Uterus (tissue), 2 donors: Measurements from ENCODE around the gene DHX35.

Experiments used
- POLR2A ChIP-seq, 2 donors: fragments of 450-650 bp; IDR thresholded peaks; one replicate each; pipeline ENCODE4 v1.6.1; 2016; ENCODE audit warnings: antibody characterized with exemption in 2 of 2, mild to moderate bottlenecking in 1 of 2, moderate library complexity in 1 of 2
- TF ChIP-seq, protein P1 (sequence below), 4 experiments: fragments of 200-600 bp in 2 of 4; fragments of 450-650 bp in 2 of 4; sonication (generic) in 2 of 4; IDR thresholded peaks; one replicate each; pipeline ENCODE4 v1.5.1; 2016 to 2019; ENCODE audit warnings: antibody characterized with exemption in 4 of 4, mild to moderate bottlenecking in 2 of 4, moderate library complexity in 1 of 4

DNA sequence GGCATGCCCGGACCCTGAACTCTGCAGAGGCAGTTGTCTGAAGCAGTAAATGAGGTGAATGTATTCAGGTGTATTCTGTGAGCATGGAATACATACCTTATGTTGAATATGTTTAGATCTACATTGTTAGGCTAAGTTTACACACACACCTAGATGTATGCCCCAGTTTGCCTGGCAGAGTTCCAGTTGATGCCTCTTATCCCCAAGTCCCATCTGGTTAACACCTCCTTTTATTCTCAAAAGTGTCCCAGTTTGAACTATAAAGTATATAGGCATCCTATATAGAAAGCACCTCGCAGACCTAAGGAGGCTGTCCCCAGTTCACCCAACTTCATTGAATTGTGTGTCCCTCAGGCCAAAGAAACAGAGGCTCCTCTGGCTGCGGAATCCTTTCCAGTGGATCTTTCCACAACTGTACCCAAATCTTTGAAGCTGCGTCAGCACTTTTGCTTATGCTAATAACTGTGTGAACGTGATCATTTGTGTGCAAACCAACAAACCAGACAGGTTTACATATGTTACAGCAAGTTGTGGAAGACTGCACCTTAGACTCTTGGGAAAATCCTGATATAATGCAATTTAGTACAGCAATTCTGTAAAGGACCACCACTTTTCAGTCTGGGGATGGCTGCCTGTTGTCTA is 4.8 kb upstream of the DHX35 start:
- TF ChIP-seq, protein P1, sequence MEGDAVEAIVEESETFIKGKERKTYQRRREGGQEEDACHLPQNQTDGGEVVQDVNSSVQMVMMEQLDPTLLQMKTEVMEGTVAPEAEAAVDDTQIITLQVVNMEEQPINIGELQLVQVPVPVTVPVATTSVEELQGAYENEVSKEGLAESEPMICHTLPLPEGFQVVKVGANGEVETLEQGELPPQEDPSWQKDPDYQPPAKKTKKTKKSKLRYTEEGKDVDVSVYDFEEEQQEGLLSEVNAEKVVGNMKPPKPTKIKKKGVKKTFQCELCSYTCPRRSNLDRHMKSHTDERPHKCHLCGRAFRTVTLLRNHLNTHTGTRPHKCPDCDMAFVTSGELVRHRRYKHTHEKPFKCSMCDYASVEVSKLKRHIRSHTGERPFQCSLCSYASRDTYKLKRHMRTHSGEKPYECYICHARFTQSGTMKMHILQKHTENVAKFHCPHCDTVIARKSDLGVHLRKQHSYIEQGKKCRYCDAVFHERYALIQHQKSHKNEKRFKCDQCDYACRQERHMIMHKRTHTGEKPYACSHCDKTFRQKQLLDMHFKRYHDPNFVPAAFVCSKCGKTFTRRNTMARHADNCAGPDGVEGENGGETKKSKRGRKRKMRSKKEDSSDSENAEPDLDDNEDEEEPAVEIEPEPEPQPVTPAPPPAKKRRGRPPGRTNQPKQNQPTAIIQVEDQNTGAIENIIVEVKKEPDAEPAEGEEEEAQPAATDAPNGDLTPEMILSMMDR (IDR thresholded peaks at IDR 0.05): no peak
- no peak for TF ChIP-seq POLR2A (IDR thresholded peaks at IDR 0.05)
